Stimulated activated CD8-positive, alpha-beta memory T cell treated with anti-CD3 and anti-CD28 coated beads, Interleukin-12 subunit alpha, Interleukin-12 subunit beta, amount 100 ng/mL, for 24 hours (primary cell): ENCODE measurements around the gene NRP2.

Source experiments
- DNase-seq: peaks from one replicate; pipeline ENCODE4 v3.0.0-alpha.2; 2020; ENCODE audit errors: extremely low read depth

Gene NRP2

GRCh38 chr2:205682239-205682970 is at the start of gene NRP2:
Gene NRP2, plus strand, starts transcription at chr2:205682501. Its CDS starts 790 bp downstream, at chr2:205683291.
- DNase-seq, result peak; percentile 26

- no peak for DNase-seq
Observed at GRCh38 chr2:205633994-205634393, 48.3 kb upstream of the NRP2 start.

GRCh38 chr2:205636549-205637319 is 45.6 kb upstream of the NRP2 start:
- no peak for DNase-seq

- no peak for DNase-seq
Observed at GRCh38 chr2:205637320-205637602, 45.0 kb upstream of the NRP2 start.

GRCh38 chr2:205637779-205638503 is 44.4 kb upstream of the NRP2 start:
- no peak for DNase-seq

GRCh38 chr2:205640716-205641115 is 41.6 kb upstream of the NRP2 start:
- no peak for DNase-seq

- DNase-seq, result no peak
Observed at GRCh38 chr2:205642599-205643356, 39.5 kb upstream of the NRP2 start.

GRCh38 chr2:205643391-205643885 is 38.9 kb upstream of the NRP2 start:
- no peak for DNase-seq

- no peak for DNase-seq
Observed at GRCh38 chr2:205644018-205644417, 38.3 kb upstream of the NRP2 start.

GRCh38 chr2:205646680-205647079 is 35.6 kb upstream of the NRP2 start:
- no peak for DNase-seq

- no peak for DNase-seq
Observed at GRCh38 chr2:205650450-205650849, 31.9 kb upstream of the NRP2 start.

GRCh38 chr2:205650931-205651330 is 31.4 kb upstream of the NRP2 start:
- DNase-seq, result no peak

- DNase-seq, result no peak
Observed at GRCh38 chr2:205651719-205652118, 30.6 kb upstream of the NRP2 start.

GRCh38 chr2:205654878-205655605 is 27.3 kb upstream of the NRP2 start:
- DNase-seq, result no peak

- DNase-seq, result no peak
Observed at GRCh38 chr2:205655779-205656456, 26.4 kb upstream of the NRP2 start.

- DNase-seq, result no peak
Observed at GRCh38 chr2:205656461-205656860, 25.8 kb upstream of the NRP2 start.

GRCh38 chr2:205656941-205657340 is 25.4 kb upstream of the NRP2 start:
- DNase-seq, result no peak

GRCh38 chr2:205657579-205657978 is 24.7 kb upstream of the NRP2 start:
- no peak for DNase-seq

GRCh38 chr2:205658068-205658467 is 24.2 kb upstream of the NRP2 start:
- DNase-seq, result no peak

GRCh38 chr2:205658572-205658971 is 23.7 kb upstream of the NRP2 start:
- DNase-seq, result no peak

GRCh38 chr2:205659922-205660321 is 22.4 kb upstream of the NRP2 start:
- no peak for DNase-seq
